ENCODE measurements around the gene ESM1.

Gene ESM1

GRCh38 chr5:54975701-54976100, 9.7 kb downstream of the ESM1 start:
- ATAC-seq: no peak

GRCh38 chr5:54969856-54970828, 15.3 kb downstream of the ESM1 start:
- no peak for ATAC-seq

GRCh38 chr5:54969242-54969641, 16.2 kb downstream of the ESM1 start:
- no peak for ATAC-seq

- no peak for ATAC-seq
Measured at GRCh38 chr5:54965806-54966205, 19.6 kb downstream of the ESM1 start.

- no peak for ATAC-seq
Measured at GRCh38 chr5:54964405-54964804, 21.0 kb downstream of the ESM1 start.

- ATAC-seq: no peak
Measured at GRCh38 chr5:54959673-54960418, 25.5 kb downstream of the ESM1 start.

GRCh38 chr5:54956922-54957321, 28.5 kb downstream of the ESM1 start:
- no peak for ATAC-seq

GRCh38 chr5:54947187-54947586, 38.2 kb downstream of the ESM1 start:
- no peak for ATAC-seq

GRCh38 chr5:54946306-54946819, 39.0 kb downstream of the ESM1 start:
- ATAC-seq: no peak

GRCh38 chr5:54944364-54944763, 41.0 kb downstream of the ESM1 start:
- no peak for ATAC-seq

GRCh38 chr5:54942064-54942778, 43.2 kb downstream of the ESM1 start:
- no peak for ATAC-seq

- no peak for ATAC-seq
Measured at GRCh38 chr5:54936201-54936600, 49.2 kb downstream of the ESM1 start.

GRCh38 chr5:54932789-54933188, 52.6 kb downstream of the ESM1 start:
- ATAC-seq: no peak

GRCh38 chr5:54930736-54931135, 54.7 kb downstream of the ESM1 start:
- ATAC-seq: no peak

Data from activated CD4-positive, CD25-positive, alpha-beta regulatory T cell treated with anti-CD3 and anti-CD28 coated beads, Interleukin-2, amount 50 U/mL, for 24 hours (primary cell).